ENCODE results near the gene NDRG3.

DNA sequence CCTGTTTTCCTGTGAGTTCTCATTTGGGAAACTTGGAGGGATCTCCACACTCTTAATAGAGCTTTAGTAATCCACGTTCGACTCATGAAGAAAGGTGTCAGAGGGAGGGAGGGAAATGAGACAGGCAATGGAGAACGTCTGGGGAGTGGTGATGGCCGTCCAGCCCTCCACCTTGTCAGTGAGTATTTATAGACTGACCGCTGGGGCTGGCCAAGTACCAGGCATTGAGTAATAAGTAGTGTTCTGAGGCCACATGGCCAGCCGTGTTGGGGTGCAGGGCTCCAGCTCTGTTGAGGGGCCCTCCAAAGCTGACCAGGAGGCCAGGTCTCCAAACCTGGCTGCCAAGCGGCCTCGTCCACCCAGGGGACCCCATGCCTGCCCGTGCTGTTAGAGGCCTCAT is 39.0 kb upstream of the NDRG3 start:
- no peak for TF ChIP-seq POLR2AphosphoS5 (IDR thresholded peaks at IDR 0.05; ENCODE audit: low read depth, low read length)
- TF ChIP-seq, protein P1, sequence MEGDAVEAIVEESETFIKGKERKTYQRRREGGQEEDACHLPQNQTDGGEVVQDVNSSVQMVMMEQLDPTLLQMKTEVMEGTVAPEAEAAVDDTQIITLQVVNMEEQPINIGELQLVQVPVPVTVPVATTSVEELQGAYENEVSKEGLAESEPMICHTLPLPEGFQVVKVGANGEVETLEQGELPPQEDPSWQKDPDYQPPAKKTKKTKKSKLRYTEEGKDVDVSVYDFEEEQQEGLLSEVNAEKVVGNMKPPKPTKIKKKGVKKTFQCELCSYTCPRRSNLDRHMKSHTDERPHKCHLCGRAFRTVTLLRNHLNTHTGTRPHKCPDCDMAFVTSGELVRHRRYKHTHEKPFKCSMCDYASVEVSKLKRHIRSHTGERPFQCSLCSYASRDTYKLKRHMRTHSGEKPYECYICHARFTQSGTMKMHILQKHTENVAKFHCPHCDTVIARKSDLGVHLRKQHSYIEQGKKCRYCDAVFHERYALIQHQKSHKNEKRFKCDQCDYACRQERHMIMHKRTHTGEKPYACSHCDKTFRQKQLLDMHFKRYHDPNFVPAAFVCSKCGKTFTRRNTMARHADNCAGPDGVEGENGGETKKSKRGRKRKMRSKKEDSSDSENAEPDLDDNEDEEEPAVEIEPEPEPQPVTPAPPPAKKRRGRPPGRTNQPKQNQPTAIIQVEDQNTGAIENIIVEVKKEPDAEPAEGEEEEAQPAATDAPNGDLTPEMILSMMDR (IDR thresholded peaks at IDR 0.05; ENCODE audit: control extremely low read depth in 1 of 3, insufficient read depth in 1 of 3, low read depth in 1 of 3, low read length in 3 of 3): no peak
- no peak for TF ChIP-seq EZH2 (IDR thresholded peaks at IDR 0.05; ENCODE audit: low read depth, low read length, severe bottlenecking)
- no peak for TF ChIP-seq CBX5 (IDR thresholded peaks at IDR 0.05; ENCODE audit: low read depth, low read length)
- no peak for TF ChIP-seq RAD21 (IDR thresholded peaks at IDR 0.05 in 1 of 2, conservative IDR thresholded peaks at IDR 0.05 in 1 of 2; ENCODE audit: low read depth in 2 of 2, low read length in 2 of 2)
- no peak for TF ChIP-seq JUN (IDR thresholded peaks at IDR 0.05; ENCODE audit: low read depth, low read length)
- no peak for TF ChIP-seq POLR2A (IDR thresholded peaks at IDR 0.05; ENCODE audit: control extremely low read depth in 1 of 2, low read depth in 2 of 2, low read length in 2 of 2)
- TF ChIP-seq TCF12 (IDR thresholded peaks at IDR 0.05; ENCODE audit: low read depth, low read length): no peak
- no peak for TF ChIP-seq KDM1A (IDR thresholded peaks at IDR 0.05; ENCODE audit: borderline replicate concordance, low read length)
- TF ChIP-seq HDAC2 (IDR thresholded peaks at IDR 0.05; ENCODE audit: borderline replicate concordance in 1 of 2, low read depth in 2 of 2, low read length in 2 of 2): no peak
- TF ChIP-seq, protein P2, sequence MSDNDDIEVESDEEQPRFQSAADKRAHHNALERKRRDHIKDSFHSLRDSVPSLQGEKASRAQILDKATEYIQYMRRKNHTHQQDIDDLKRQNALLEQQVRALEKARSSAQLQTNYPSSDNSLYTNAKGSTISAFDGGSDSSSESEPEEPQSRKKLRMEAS (IDR thresholded peaks at IDR 0.05): no peak

Measured in H1 (cell line).